Endothelial cell of umbilical vein (primary cell): Measurements from ENCODE around the gene LOXL3. TPM values are rescaled to one million over a fixed set of nuclear protein-coding genes. Genes with fewer than 3 reads are reported as not detected.

Experiments
- BruUV-seq: library from RNA; stranded (reverse); fragments of 400-500 nt; replicated peaks from 2 replicates; lab custom pipeline; 2021; lab: Mats Ljungman, UMichigan
- CTCF ChIA-PET: fragments of 300-600, 350-600 bp; sonication (Branson Sonifier 250); formaldehyde crosslinking; loops from one replicate; lab custom pipeline; 2021; ENCODE audit warnings: antibody characterized with exemption, inconsistent platforms; lab: Charles Lee
- POLR2A ChIA-PET: fragments of 300-600, 350-600 bp; sonication (Branson Sonifier 250); formaldehyde crosslinking; loops from one replicate; lab custom pipeline; 2021; ENCODE audit warnings: antibody characterized with exemption, inconsistent platforms; lab: Charles Lee
- DNase-seq: peaks from one replicate; pipeline ENCODE4 v3.0.0-alpha.2; 2011; ENCODE audit warnings: low read depth, low spot score
- FAIRE-seq: peaks from 2 replicates; lab custom pipeline; 2011; peaks lifted over from hg19 to GRCh38; lab: Jason Lieb, UNC
- H2AFZ ChIP-seq: 2 replicates; pipeline ENCODE4 v1.6.0; 2012; ENCODE audit warnings: low read depth, low read length, control low read depth, inconsistent platforms
- H3K27ac ChIP-seq: 2 replicates; pipeline ENCODE4 v1.5.1; 2011; ENCODE audit warnings: low read depth, mild to moderate bottlenecking, control low read depth, low read length, moderate library complexity; ENCODE audit not compliant: insufficient read depth
- H3K27me3 ChIP-seq, 2 experiments: 2 replicates each; pipeline versions ENCODE4 v1.6.0 to v1.6.1; 2011; ENCODE audit warnings: low read length in 2 of 2, mixed read lengths in 1 of 2; ENCODE audit not compliant: control insufficient read depth in 2 of 2, insufficient read depth in 2 of 2
- H3K36me3 ChIP-seq, 2 experiments: 2 replicates in 1 of 2; 3 replicates in 1 of 2; pipeline ENCODE4 v1.5.1; 2011; ENCODE audit warnings: low read length in 2 of 2, mild to moderate bottlenecking in 1 of 2, moderate library complexity in 1 of 2; ENCODE audit not compliant: control insufficient read depth in 2 of 2, insufficient read depth in 2 of 2; ENCODE audit errors: extremely low read depth in 1 of 2
- H3K4me1 ChIP-seq: 3 replicates; pipeline ENCODE4 v1.5.1; 2011; ENCODE audit warnings: mild to moderate bottlenecking, low read length; ENCODE audit not compliant: control insufficient read depth, insufficient read depth; ENCODE audit errors: extremely low read depth
- H3K4me2 ChIP-seq: 2 replicates; pipeline ENCODE4 v1.6.1; 2011; ENCODE audit warnings: low read length, control low read depth, mixed read lengths; ENCODE audit not compliant: insufficient read depth
- H3K4me3 ChIP-seq, 3 experiments: fragments of 200-600 bp in 1 of 3; sonication (generic), shearing (Covaris generic) in 1 of 3; replicated peaks in 1 of 3; 2 replicates each; pipeline ENCODE4 v1.5.1; 2011 to 2016; ENCODE audit warnings: control low read depth in 3 of 3, low read length in 3 of 3, mild to moderate bottlenecking in 2 of 3, inconsistent platforms in 1 of 3, low read depth in 1 of 3, moderate library complexity in 1 of 3; ENCODE audit not compliant: insufficient read depth in 1 of 3
- H3K79me2 ChIP-seq: 2 replicates; pipeline ENCODE4 v1.6.0; 2012; ENCODE audit warnings: low read length, inconsistent platforms; ENCODE audit not compliant: control insufficient read depth, insufficient read depth
- H3K9ac ChIP-seq: replicated peaks from 2 replicates; pipeline ENCODE3; 2011; ENCODE audit warnings: low read length, control low read depth; ENCODE audit not compliant: insufficient read depth; ENCODE audit errors: extremely low read depth
- H3K9me1 ChIP-seq: replicated peaks from 3 replicates; pipeline ENCODE4 v1.6.0; 2011; ENCODE audit warnings: mild to moderate bottlenecking, low read length; ENCODE audit not compliant: control insufficient read depth, insufficient read depth; ENCODE audit errors: extremely low read depth
- H3K9me3 ChIP-seq: replicated peaks from 2 replicates; pipeline ENCODE4 v1.5.1; 2012; ENCODE audit warnings: low read length, inconsistent platforms; ENCODE audit not compliant: control insufficient read depth, insufficient read depth
- H4K20me1 ChIP-seq: replicated peaks from 2 replicates; pipeline ENCODE3; 2011; ENCODE audit warnings: mild to moderate bottlenecking, low read length; ENCODE audit not compliant: control insufficient read depth, insufficient read depth; ENCODE audit errors: extremely low read depth
- EZH2 ChIP-seq: IDR thresholded peaks from 2 replicates; pipeline ENCODE4 v1.6.1; 2012; ENCODE audit warnings: borderline replicate concordance, low read depth, mild to moderate bottlenecking, moderate library complexity, low read length, inconsistent platforms; ENCODE audit not compliant: severe bottlenecking
- GATA2 ChIP-seq: IDR thresholded peaks from 2 replicates; pipeline ENCODE4 v1.7.0; 2011; ENCODE audit warnings: low read depth, mild to moderate bottlenecking, moderate library complexity, mixed read lengths, low read length; ENCODE audit not compliant: insufficient read length, insufficient read depth
- JUN ChIP-seq: IDR thresholded peaks from 2 replicates; pipeline ENCODE4 v1.6.1; 2011; ENCODE audit warnings: borderline replicate concordance, low read depth; ENCODE audit not compliant: insufficient read length, insufficient read depth
- MYC ChIP-seq: IDR thresholded peaks from one replicate; pipeline ENCODE4 v1.6.1; 2011; ENCODE audit warnings: mild to moderate bottlenecking, low read depth, low read length
- POLR2A ChIP-seq: IDR thresholded peaks from 2 replicates; pipeline ENCODE4 v1.6.1; 2012; ENCODE audit warnings: low read depth, mild to moderate bottlenecking, control low read depth, low read length
- dilution Hi-C: fragments of 300-500 bp; cut with MboI; formaldehyde crosslinking; loops from one replicate; pipeline ENCODE4 v1.15.0; 2019; ENCODE audit warnings: low sequenced_read_pairs; ENCODE audit not compliant: extremely low pct_ligation_motif_present
- intact Hi-C: fragments of 100-400 bp; cut with micrococcal nuclease; formaldehyde crosslinking; loops from one replicate; pipeline ENCODE4 v1.10.0; 2022
- polyA plus RNA-seq, 4 experiments: library from polyadenylated mRNA; depleted of rRNA in 3 of 4; stranded (reverse) in 3 of 4; unstranded in 1 of 4; fragments of >200 nt; gene quantifications; 2 replicates each; pipeline versions ENCODE4 v1.2.1 to v1.2.3, GENCODE V29; 2011 to 2012; ENCODE audit warnings: missing spikeins in 1 of 4
- total RNA-seq: library from RNA; stranded (reverse); gene quantifications from 2 replicates; pipeline ENCODE4 v1.2.3, GENCODE V29; 2021
- TF ChIP-seq, protein P1 (sequence below): IDR thresholded peaks from 2 replicates; pipeline ENCODE4 v1.6.1; 2011; ENCODE audit not compliant: insufficient read depth, insufficient read length
- TF ChIP-seq, protein P2 (sequence below), 2 donors: IDR thresholded peaks; 1 replicate in 1 of 2; 2 replicates in 1 of 2; pipeline ENCODE4 v1.5.1; 2011; ENCODE audit warnings: low read length in 2 of 2, mild to moderate bottlenecking in 2 of 2, moderate library complexity in 2 of 2, control low read depth in 1 of 2, inconsistent platforms in 1 of 2, low read depth in 1 of 2; ENCODE audit not compliant: insufficient read depth in 1 of 2; ENCODE audit errors: extremely low read depth in 1 of 2

Gene LOXL3
- total and polyA plus RNA-seq, 2 donors (not counting 3 experiments of a cell fraction or from before 2014, with no cell fraction given), result 0.95 to 1.3 TPM

DNA sequence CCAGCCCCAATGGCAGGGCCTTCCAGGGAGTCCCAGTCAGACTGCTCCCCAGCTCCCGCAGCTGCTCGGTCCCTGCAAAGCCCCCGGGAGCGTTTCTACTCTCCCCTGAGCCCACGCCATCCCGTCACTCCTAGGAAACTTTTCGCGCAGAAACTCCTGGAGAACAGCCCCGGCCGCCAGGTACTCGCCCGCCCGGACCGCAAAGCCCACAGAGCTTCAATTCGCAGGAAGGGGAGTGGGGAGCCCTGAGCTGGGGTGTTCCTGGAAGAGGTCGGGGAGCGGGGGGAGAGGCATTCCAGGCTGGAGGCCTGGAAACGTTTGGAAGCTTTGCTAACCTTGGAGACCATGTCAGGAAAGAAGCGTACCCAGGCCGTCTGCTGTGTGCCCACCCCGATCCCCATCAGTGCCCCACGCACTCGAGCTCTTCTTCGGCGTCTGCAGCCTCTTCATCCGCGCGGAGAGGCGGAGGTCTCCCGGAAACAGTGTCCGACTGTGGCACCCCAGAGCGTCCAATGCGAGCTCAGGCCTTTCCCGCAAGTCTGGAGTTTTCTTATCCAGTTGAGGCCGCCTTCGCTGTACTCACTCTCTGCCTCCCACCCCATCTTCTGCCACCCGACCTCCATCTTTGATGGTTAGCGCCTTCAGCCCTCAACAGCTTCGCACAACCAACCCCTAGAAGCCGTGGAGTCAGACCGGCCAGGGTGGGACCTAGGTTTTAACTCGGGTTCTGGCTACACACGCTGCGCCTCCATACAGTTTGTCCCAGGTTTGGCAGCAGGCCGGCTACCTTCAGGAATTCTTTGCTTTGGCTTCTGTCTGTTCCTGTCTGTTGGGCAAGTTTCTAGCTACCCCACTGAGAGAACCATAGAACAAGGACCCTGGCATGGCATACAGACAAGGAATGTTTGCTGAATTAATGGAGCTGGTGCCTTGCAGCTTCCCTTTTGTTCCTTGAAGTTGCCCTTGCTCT is 50.0 kb downstream of the LOXL3 start:
- peak; percentile 38 for FAIRE-seq
- POLR2A ChIA-PET, result interaction anchor here (1.0 to 1.3 kb wide), 2 partner anchors 22 to 46 kb away, joined by 4 read pairs; partner anchors contain the start of genes DQX1 and WBP1
- peaks cover 36% of the 10 kb centered on the region for H3K4me1 ChIP-seq
- no peaks in the 10 kb centered on the region for H4K20me1 ChIP-seq
- H3K4me3 ChIP-seq, result peak overlapping the region in 2 of 3 experiments; percentile 50 to 55
- peak overlapping the region; percentile 46 for H3K9ac ChIP-seq
- H3K27me3 ChIP-seq, result peaks cover 15 to 29% of the 10 kb centered on the region in 2 experiments
- intact Hi-C loops, result loop anchor here (1.0 to 5.0 kb wide), 2 partner anchors 20 to 149 kb away; partner anchors contain the start of genes SEMA4F and TTC31
- H3K4me2 ChIP-seq, result peak overlapping the region; percentile 62
- peak overlapping the region; percentile 59 for H3K27ac ChIP-seq
- H3K79me2 ChIP-seq, result peaks cover 4% of the 10 kb centered on the region
- TF ChIP-seq, protein P1, sequence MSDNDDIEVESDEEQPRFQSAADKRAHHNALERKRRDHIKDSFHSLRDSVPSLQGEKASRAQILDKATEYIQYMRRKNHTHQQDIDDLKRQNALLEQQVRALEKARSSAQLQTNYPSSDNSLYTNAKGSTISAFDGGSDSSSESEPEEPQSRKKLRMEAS, result no peak
- TF ChIP-seq EZH2 (no peak), MYC (no peak), JUN (no peak), GATA2 (no peak), POLR2A (no peak)
- TF ChIP-seq, protein P2, sequence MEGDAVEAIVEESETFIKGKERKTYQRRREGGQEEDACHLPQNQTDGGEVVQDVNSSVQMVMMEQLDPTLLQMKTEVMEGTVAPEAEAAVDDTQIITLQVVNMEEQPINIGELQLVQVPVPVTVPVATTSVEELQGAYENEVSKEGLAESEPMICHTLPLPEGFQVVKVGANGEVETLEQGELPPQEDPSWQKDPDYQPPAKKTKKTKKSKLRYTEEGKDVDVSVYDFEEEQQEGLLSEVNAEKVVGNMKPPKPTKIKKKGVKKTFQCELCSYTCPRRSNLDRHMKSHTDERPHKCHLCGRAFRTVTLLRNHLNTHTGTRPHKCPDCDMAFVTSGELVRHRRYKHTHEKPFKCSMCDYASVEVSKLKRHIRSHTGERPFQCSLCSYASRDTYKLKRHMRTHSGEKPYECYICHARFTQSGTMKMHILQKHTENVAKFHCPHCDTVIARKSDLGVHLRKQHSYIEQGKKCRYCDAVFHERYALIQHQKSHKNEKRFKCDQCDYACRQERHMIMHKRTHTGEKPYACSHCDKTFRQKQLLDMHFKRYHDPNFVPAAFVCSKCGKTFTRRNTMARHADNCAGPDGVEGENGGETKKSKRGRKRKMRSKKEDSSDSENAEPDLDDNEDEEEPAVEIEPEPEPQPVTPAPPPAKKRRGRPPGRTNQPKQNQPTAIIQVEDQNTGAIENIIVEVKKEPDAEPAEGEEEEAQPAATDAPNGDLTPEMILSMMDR (IDR thresholded peaks at IDR 0.05; ENCODE audit: extremely low read depth in 1 of 2, insufficient read depth in 1 of 2, low read depth in 1 of 2, low read length in 2 of 2), result no peak
- dilution Hi-C loops, result no loop called here
- no peaks in the 10 kb centered on the region for H3K9me1 ChIP-seq
- peak overlapping the region; percentile 41 for H2AFZ ChIP-seq
- CTCF ChIA-PET, result interaction anchor here (0.7 to 1.9 kb wide), 7 partner anchors 11 to 112 kb away, joined by 3 to 10 read pairs (median 3); partner anchors contain the start of genes CCDC142, LOXL3, MRPL53 and TTC31
- peaks cover 0 to 4% of the 10 kb centered on the region in 2 experiments for H3K36me3 ChIP-seq
- H3K9me3 ChIP-seq, result no peaks in the 10 kb centered on the region
- DNase-seq, result peak; percentile 22
- TSS peak; percentile 57 for BruUV-seq
